Measurements from ENCODE around the gene HOXD10.

HOXD10 gene

DNA sequence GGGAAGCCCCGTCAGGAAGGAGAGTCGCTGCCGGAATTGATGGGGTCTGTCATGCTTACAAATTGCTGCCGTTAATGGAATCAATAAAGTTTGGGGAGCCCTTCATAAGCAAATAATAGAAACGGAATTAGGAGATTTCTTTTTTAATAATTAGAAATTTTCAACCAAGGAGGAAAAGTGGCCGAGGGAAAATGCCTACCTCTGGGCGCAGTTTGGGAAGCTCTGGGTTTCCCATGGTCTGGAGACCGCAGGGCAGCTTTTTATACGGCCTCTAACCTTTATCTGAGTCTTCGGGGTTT lies 34.1 kb upstream of the HOXD10 start:
- in situ Hi-C loops (cut with HindIII; ENCODE audit: low sequenced_read_pairs), result no loop called here

DNA sequence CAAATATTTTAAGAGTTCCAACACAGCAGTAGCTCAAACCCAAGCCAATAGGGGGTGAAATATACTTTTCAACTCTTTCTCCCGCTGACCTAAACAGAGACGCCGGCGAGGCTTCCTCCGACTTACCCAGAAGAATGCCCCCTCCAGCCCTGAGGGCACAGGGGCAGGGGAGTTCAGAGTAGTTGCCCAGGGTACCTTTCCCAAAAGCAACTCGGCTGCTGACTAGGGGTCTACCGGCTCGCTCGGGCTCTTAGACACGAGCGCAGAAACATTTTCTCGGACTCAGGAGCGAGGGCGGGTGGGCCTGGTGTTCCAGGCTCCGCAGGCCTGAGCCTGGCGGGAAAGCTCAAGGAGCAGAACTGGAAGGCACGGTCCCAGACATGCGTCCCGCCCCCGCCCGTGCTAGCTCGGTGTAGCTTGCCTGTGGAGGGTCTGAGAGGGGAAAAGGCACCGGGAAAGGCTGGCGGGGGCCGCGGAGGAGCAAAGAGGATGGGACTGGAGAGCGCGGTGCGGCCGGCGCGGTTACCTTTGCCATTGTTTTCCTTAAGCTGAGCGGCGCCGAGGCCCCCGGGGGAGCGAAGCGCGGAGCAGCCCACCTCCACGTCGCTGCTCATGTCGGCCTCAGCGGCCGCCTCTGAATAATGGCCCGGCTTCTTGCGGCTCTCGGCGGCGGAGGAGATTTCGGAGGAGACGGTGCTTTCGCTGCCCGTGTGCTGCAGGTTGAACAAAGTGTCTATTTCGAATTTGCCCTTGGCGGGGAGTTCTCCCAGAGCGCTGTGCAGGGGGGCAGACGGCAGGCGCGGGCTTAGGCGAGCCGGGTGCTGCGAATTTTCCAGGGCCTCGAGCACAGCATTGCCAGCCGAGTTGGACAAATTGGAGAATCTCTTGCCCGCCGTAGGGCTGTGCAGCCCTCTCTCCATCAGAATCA lies 33.5 kb upstream of the HOXD10 start:
- in situ Hi-C loops (cut with HindIII; ENCODE audit: low sequenced_read_pairs), result no loop called here

DNA sequence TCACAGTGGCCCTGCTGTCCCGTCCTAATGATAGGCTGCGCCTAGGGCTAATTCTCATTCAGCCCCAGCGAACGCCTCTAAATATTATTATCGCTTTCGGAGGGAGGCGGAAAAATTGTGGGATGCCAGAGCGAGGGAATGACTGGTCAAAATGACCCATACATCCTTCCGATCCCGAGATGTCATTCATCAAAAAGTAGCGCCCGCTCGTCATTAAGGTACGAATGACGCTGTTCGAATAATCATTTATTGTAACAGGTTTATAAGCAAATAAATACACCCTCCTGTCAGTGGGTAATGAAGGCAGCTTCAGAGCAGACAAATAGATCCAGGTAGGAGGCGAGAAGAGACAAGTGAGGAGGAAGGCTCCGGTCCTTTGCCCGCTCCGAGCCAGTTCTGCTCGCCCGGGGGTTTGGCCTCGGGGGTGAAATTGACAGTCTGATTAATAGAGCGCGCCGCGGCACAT lies 32.7 kb upstream of the HOXD10 start, which contains the start of gene EVX2:
Gene EVX2 (minus strand): TSS at position 167 of the 466 bp plus-strand sequence. CDS start 186 bp downstream, outside the sequence.
- in situ Hi-C loops (cut with HindIII; ENCODE audit: low sequenced_read_pairs), result no loop called here

DNA sequence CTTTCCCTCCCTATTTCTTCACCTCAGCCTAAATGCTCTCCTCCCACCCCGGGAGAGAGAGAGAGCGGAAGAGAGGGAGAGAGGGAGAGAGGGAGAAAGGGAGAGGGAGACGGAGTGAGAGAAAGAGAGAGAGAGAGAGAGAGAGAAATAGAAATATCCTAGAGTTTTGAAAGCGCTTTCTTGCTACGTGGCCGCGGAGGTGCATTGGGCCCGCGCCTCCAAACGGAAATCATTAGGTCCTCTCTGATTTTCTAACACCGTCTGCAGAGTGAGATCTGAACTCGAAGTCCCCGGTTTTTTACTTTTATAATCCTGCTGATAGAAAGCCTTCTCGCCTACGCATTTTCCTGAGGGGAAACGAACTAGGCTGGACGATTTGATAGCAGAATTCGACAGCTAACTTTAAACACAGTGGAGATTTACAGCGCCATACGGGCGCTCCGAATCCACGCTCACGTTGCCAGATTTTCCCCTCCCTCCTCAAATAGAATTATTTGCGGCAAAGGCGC lies 31.9 kb upstream of the HOXD10 start:
- in situ Hi-C loops (cut with HindIII; ENCODE audit: low sequenced_read_pairs), result no loop called here

DNA sequence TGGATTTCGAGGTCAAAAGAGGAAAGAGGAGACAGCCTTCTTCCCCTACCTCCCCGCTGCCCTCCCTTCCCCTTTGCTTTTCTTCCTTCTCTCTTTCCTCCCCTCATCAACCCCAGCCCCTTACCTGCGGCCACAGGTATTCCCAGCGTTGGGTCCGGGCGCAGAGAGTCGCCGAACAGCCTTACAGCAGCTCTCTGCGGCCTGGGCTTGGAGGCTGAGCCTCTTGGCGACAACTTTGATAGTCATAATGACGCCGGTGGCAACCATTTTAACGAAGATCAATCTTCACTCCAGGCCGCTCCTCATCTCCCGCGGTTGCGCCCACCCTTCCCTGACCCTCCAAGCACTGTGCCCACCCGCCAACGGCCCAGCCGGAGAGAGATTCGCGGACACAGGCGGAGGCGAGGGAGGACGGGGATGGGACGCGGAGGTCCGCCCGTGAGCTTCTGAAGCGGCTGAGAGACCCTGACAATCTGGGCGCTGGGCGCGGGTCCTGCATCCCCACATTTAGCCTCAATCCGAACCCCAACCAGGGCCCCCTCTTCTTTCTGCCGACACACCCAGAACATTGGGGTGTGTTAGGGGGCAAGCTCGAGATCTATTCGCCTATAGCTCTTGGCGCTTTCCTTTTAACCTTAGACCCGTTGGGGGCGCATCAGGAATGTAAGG lies 31.3 kb upstream of the HOXD10 start:
- in situ Hi-C loops (cut with HindIII; ENCODE audit: low sequenced_read_pairs), result no loop called here

DNA sequence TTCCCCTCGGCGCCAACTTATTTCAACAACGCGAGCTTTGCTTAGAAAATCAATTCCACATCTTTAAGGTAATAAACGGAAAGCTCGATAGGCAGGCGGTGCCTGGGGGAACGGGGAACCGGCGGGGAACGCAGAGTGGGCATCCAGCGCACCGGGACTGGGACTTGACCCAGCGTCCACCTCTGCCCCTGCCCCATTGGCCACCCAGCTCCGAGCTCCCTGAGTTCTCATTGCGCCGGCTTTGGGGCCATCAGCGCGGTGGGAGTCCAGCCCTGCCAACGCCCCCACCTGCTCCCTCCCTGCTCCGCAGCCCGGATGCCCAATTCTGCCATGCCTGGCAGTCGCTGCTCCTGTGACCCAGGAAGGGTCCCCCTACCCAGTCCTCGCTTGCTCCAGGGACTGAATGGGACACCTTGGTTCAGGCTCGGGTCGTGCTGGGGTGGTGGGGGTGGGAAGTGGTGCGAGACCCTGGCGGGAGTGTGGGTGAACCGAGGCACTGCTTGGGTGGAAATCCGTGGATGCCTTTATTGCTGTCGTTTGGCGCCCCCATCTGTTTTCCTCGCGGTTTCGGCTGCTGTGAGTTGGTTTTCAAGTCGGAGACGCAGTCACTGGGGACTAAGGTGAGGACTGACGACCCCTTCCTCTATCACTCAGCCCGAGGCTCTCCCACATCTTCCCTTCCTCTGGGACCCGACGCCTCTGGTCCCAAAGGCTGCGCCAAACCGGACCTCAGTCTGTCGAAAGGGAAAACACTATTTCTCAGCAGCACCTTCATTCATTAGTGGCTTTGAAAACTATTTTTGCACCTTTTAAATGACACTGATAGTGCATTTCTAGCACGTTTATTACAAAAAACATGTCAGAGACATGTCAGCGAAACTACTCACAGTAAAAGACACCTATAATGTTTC lies 30.5 kb upstream of the HOXD10 start:
- in situ Hi-C loops (cut with HindIII; ENCODE audit: low sequenced_read_pairs), result no loop called here

DNA sequence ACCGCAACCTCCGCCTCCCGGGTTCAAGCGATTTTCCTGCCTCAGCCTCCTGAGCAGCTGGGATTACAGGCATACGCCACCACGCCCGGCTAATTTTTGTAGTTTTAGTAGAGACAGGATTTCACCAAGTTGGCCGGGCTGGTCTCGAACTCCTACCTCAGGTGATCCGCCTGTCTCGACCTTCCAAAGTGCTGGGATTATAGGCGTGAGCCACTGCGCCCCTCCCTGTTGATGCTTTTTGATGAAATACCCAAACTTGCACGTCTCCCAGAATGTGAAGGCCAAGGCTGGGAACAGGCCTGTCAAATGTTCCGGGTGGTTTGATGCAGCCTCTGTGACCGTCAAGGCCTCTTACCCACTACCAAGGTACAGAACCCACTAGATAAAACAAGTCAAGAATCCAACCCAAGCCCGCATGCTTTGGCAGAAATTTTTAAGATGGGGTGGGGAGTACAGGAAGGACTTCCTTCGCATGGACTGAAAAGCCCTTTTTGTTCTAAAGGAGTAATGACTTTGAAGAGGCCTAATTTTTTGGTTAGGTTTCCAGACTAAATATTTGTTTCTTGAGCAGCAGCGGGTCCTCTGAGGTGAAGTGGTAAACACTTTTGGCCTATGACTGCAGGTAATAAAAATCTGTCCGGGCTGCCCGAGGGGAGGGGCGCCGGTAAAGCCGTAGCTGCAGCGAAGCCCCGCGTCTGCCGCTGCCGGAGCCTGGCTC lies 29.1 kb upstream of the HOXD10 start:
- in situ Hi-C loops (cut with HindIII; ENCODE audit: low sequenced_read_pairs), result no loop called here

DNA sequence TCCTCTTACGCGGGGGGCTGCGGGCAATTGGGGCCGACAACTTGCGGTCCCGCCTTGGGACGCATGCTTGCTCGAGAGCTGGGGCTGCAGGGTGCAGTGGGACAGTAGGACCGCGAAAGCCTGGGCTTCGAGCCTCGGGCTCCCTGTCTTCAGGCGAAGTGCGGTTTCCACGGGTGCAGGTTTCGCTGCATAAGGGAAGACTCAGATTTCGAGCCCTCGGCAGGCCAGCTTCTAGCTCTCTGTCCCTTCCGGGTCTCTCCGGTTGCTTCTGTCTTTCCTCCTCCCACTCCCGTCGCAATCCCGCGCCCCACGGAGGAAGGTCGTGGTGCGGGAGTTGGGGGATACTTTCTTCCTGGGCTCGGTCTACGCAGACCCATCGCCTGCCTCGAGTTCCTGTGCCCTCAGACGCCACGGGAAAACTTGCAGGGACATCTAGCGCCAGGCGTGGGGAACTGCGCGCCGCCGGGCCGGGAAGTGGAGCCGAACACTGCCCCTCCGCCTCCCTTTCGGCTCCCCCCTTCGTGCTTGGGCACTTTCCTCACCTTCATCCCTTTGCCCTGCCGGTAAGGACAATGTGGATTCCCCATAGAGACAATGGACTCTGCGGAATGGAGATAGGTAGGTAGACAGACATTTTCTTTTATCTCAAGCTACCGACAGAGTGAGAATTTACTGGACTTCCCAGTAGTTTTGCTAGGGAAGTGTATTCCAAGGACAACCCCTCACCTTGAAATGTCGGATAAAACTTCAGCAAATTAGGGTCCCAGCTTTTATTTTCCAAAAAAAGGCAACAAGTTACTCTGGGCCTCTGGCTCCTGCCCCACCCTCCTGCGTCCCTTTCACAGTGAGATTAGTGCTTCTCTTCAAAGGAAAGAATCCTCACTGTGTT lies 28.3 kb upstream of the HOXD10 start:
- in situ Hi-C loops (cut with HindIII; ENCODE audit: low sequenced_read_pairs), result no loop called here

DNA sequence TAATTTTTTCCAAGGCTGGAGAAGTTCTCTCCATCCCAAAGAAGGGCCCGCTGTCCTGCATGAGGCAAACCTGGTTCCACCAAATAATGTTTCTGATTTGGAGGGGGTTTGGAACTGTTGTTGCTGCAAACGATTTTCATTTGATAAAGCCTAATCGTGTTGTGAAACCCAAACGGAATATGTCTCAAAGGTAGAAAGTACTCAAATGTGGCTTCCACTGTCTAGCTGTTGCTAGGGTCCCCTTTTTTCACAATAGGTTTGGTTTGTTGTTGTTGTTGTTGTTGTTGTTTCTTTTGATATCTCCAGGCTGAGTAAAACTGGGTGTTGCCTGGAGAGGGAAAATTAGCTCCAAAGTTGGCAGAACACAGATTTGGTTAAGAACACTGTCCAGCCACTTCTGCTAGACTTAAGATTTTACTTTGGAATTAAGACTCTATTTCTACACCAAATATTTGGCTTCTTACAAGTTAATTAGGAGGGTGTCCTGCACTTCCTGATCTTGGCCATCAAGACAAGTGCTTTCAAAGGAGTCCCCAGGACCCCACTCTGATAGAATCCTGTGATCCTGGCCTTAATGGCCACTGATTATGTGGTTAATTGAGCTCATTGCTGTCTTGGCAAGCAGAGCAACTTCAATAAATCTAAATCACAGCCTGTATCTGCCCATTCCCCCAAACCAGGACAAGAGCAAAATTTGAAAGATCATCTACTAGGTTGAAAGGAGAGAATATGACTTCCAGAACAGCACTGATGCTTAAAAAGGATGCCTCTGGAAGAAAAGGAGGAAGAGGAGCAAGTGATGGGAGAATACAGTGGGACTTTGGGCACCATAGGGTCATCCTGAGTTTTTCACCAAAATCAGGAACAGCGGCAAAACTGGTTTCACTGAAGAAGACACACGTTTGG lies 27.4 kb upstream of the HOXD10 start:
- in situ Hi-C loops (cut with HindIII; ENCODE audit: low sequenced_read_pairs), result no loop called here

DNA sequence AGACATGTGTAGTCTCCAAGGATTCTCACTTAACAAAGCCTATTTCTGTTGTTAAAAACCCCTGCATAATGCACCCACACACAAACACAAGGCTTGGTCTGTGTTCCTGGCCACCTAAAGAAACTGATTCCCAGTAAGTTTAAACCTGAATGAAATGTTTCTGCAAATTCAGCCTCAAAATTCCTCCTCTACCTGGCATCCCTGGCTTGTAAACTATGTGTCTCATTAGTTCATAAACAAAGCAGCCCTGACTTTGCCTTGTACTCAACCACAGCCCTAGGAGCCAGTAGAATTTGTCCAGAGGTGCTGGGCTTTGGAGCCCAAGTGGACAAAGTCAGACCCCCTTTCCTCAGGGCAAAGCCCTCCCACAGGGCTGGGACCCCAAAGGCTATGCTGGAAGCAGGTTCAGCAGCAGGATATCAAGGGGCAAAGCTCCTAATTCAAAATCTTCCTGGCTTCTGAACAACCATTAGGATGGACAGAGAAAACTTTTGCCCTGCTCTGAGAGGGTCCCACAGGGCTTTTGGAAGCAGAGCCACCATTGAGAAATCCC lies 26.7 kb upstream of the HOXD10 start:
- in situ Hi-C loops (cut with HindIII; ENCODE audit: low sequenced_read_pairs), result loop anchor here (5.0 to 10.0 kb wide), 3 partner anchors 98 to 615 kb away; no protein-coding TSS in a partner anchor

DNA sequence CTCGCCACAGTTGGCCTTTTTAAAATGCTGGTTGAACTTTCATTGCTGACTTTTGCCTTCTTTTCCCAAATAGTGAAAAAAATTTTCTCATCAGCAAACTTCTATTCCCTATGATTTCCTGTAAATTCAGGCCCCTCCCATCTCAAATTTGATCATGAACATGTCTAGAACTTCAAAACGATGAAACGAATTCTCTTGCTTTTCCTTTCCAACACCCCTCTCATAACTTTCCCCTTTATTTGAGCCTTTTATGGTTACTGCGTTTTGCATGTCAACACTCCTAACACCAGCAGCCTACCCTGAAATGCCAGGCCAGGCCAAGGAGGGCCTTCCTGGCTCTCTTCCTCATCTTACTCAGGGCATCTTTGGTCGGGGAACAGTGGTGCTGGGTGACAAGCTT lies 25.7 kb upstream of the HOXD10 start:
- in situ Hi-C loops (cut with HindIII; ENCODE audit: low sequenced_read_pairs), result loop anchor here (5.0 to 10.0 kb wide), 3 partner anchors 99 to 616 kb away; no protein-coding TSS in a partner anchor

DNA sequence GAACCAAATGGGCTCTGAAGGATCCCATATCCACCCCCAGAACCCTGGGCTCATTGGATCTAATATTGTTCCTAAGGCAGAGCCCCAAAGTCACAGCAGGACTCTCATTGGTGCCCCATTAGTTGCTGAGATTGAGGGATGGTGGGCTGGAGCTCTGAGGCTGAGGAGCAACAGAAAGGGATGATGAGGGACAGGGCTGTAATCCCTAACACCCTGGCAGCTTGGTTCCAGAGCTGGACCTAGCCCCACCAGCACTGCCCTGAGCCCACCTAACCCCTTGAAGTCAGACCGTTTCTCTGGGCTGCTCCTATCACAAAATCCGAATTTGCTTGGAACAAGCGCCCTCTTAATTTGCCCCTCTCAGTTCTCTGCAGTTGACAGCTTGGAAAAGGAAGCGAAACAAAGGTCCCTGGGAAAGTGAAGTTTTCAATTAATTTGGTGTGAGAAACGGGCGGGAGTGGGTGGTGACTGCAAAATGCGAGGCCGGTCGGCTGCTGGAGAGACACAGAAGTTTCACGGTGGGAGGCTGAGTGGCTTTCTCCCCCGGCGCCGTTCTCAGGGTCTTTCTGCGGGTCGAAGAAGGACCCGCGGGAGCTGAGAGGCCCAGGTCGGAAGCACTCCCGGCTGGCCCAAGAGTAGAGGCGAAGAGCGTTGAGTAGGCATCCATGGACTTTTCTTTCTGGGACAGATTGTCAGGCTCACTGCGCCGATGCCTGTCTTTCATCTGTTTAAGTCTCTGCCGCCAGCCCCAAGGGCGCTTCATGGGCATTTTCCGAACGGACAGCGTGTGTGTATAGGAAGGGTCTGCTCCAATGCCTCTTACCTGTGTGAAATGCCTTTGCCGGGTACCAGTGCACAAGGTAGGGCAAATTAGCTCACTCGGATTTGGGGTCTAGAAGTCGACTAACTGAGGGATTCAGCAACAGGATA lies 25.0 kb upstream of the HOXD10 start:
- in situ Hi-C loops (cut with HindIII; ENCODE audit: low sequenced_read_pairs), result loop anchor here (5.0 to 10.0 kb wide), 3 partner anchors 99 to 617 kb away; no protein-coding TSS in a partner anchor

DNA sequence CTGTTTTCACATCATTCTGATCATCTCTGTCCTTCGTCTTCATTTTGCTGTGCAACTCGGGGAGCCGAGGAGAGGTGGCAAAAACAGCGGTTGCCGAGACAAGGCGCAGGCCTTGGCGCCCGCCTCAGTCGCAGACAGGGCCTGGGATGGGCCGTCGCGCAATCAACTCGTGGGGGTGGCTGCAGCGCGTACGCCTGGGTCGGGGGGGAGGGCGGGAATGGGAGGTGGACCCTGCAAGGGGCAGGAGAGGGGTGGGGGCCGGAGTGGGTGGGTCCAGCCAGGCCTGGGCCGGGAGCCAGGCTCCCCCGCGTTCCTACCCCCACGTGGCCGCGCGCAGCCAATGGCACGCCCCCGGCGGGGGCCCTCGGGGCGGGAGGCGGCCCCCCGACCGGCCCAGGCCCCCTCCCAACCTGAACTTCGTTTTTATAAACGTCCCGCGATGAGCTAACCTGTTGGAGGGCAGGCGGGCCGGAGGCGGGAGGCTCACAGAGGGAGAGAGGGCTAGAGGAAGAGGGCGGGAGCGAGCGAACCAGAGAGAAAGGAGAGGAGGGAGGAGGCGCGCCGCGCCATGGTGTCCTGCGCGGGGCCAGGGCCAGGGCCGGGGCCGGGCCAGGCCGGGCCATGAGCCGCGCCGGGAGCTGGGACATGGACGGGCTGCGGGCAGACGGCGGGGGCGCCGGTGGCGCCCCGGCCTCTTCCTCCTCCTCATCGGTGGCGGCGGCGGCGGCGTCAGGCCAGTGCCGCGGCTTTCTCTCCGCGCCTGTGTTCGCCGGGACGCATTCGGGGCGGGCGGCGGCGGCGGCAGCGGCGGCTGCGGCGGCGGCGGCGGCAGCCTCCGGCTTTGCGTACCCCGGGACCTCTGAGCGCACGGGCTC lies 24.1 kb upstream of the HOXD10 start, which contains the start of gene HOXD13:
Gene HOXD13 (plus strand): TSS at position 452 of the 875 bp plus-strand sequence. CDS start 170 bp downstream, at position 622.
- in situ Hi-C loops (cut with HindIII; ENCODE audit: low sequenced_read_pairs), result loop anchor here (5.0 to 10.0 kb wide), 3 partner anchors 100 to 618 kb away; no protein-coding TSS in a partner anchor

DNA sequence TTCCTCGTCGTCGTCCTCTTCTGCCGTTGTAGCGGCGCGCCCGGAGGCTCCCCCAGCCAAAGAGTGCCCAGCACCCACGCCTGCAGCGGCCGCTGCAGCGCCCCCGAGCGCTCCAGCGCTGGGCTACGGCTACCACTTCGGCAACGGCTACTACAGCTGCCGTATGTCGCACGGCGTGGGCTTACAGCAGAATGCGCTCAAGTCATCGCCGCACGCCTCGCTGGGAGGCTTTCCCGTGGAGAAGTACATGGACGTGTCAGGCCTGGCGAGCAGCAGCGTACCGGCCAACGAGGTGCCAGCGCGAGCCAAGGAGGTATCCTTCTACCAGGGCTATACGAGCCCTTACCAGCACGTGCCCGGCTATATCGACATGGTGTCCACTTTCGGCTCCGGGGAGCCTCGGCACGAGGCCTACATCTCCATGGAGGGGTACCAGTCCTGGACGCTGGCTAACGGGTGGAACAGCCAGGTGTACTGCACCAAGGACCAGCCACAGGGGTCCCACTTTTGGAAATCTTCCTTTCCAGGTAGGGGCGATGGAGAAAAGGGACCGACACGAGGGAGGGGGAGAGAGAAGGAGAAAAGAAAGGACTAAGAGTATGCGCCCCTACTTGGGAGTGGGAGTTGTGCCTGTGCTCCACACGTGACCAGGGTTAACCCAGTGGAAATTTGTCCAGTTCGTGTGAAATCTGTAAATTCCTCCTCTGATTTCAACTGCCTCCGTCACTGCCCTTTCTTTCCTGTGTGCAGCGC lies 23.3 kb upstream of the HOXD10 start:
- in situ Hi-C loops (cut with HindIII; ENCODE audit: low sequenced_read_pairs), result loop anchor here (5.0 to 10.0 kb wide), 3 partner anchors 101 to 619 kb away; no protein-coding TSS in a partner anchor

DNA sequence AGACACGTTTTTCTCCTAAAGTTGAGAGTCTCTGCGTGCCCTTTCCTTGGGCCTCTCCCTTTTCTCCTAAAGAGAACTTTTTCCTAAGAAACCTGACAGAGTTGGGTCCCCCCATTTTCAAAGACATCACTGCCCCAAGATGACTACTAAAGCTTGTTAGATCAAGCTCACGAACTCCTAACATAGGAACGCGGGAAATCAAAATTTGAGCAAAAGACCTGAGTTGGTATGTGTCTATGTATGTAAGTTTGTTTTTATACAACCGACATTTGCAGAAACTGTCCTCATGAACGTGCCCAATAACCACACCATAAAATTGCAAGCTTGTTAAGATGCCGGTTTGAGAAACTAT lies 22.7 kb upstream of the HOXD10 start:
- in situ Hi-C loops (cut with HindIII; ENCODE audit: low sequenced_read_pairs), result loop anchor here (5.0 to 10.0 kb wide), 3 partner anchors 102 to 619 kb away; no protein-coding TSS in a partner anchor

All from endothelial cell of hepatic sinusoid (primary cell).